ENCODE data around the gene GRIP2. TPM values are rescaled to one million over a fixed set of nuclear protein-coding genes. Genes with fewer than 3 reads are reported as not detected.

Gene GRIP2
- total and polyA plus RNA-seq, 9 of the 15 experiments (the other 6 are each of a cell fraction or from before 2014, with no cell fraction given): 0.01 TPM; not detected in 7

GRCh38 chr3:14537590-14538450, 2.3 kb downstream of the GRIP2 start (continued):
- TF ChIP-seq HDAC8 (tag; IDR thresholded peaks at IDR 0.05) (no peak), CREB3 (tag; conservative IDR thresholded peaks at IDR 0.05; ENCODE audit: low read depth) (no peak), SIRT6 (IDR thresholded peaks at IDR 0.05; ENCODE audit: low read depth, low read length) (no peak), REST (IDR thresholded peaks at IDR 0.05; ENCODE audit: borderline replicate concordance) (peak; percentile 52), REST (CRISPR knock-in tag; IDR thresholded peaks at IDR 0.05; ENCODE audit: low read depth) (no peak), SAFB2 (IDR thresholded peaks at IDR 0.05; ENCODE audit: borderline replicate concordance, low read depth, low read length, severe bottlenecking) (no peak), RBFOX2 (IDR thresholded peaks at IDR 0.05; ENCODE audit: low read depth, low read length) (no peak), ADNP (tag; IDR thresholded peaks at IDR 0.05) (no peak), IFI16 (CRISPR knock-in tag; IDR thresholded peaks at IDR 0.05) (no peak), E2F4 (CRISPR knock-in tag; IDR thresholded peaks at IDR 0.05; ENCODE audit: low read depth) (no peak), KLF1 (tag; IDR thresholded peaks at IDR 0.05) (no peak), RBM17 (IDR thresholded peaks at IDR 0.05; ENCODE audit: borderline replicate concordance, low read depth, low read length) (no peak), MNT (conservative IDR thresholded peaks at IDR 0.05) (no peak), ZNF124 (CRISPR knock-in tag; IDR thresholded peaks at IDR 0.05) (no peak)

All from K562 (cell line).